H9 (cell line): ENCODE measurements around the gene MRPL16. TPM values are rescaled to one million over a fixed set of nuclear protein-coding genes. Genes with fewer than 3 reads are reported as not detected.

ENCODE experiments used
- DNase-seq: peaks from one replicate; pipeline ENCODE4 v3.0.0-alpha.2; 2017
- H2AFZ ChIP-seq: one replicate; pipeline ENCODE4 v1.6.1; 2013; ENCODE audit warnings: mild to moderate bottlenecking, low read length, control low read depth, moderate library complexity
- H2AK5ac ChIP-seq: 2 replicates; pipeline ENCODE4 v1.6.1; 2013; ENCODE audit warnings: low read length, control low read depth, mixed read lengths; ENCODE audit not compliant: insufficient read length
- H2BK120ac ChIP-seq: one replicate; pipeline ENCODE4 v1.6.1; 2013; ENCODE audit warnings: low read depth, mild to moderate bottlenecking, low read length, control low read depth, inconsistent platforms; ENCODE audit not compliant: poor library complexity, severe bottlenecking
- H2BK12ac ChIP-seq: 2 replicates; pipeline ENCODE4 v1.6.1; 2013; ENCODE audit warnings: low read length, control low read depth, mixed read lengths, low read depth; ENCODE audit not compliant: insufficient read length
- H2BK15ac ChIP-seq: 2 replicates; pipeline ENCODE4 v1.6.1; 2013; ENCODE audit warnings: low read depth, low read length, control low read depth
- H2BK20ac ChIP-seq: one replicate; pipeline ENCODE4 v1.6.1; 2013; ENCODE audit warnings: low read depth, mild to moderate bottlenecking, low read length, control low read depth, inconsistent platforms; ENCODE audit not compliant: poor library complexity, severe bottlenecking
- H2BK5ac ChIP-seq: 2 replicates; pipeline ENCODE4 v1.6.1; 2013; ENCODE audit warnings: low read length, control low read depth, mixed read lengths; ENCODE audit not compliant: insufficient read length
- H3K14ac ChIP-seq: 2 replicates; pipeline ENCODE4 v1.6.1; 2013; ENCODE audit warnings: low read length, control low read depth; ENCODE audit not compliant: insufficient read depth
- H3K18ac ChIP-seq: 2 replicates; pipeline ENCODE4 v1.6.1; 2013; ENCODE audit warnings: low read depth, mild to moderate bottlenecking, mixed read lengths, low read length, control low read depth; ENCODE audit not compliant: insufficient read length
- H3K23ac ChIP-seq: 2 replicates; pipeline ENCODE4 v1.6.1; 2013; ENCODE audit warnings: low read length, control low read depth, mixed read lengths, low read depth; ENCODE audit not compliant: insufficient read length
- H3K23me2 ChIP-seq: 2 replicates; pipeline ENCODE4 v1.6.1; 2013; ENCODE audit warnings: low read depth, mild to moderate bottlenecking, mixed read lengths, low read length, control low read depth; ENCODE audit not compliant: insufficient read length, poor library complexity, severe bottlenecking
- H3K27ac ChIP-seq: 2 replicates; pipeline ENCODE4 v1.5.1; 2013; ENCODE audit warnings: low read length, control low read depth, mixed read lengths, low read depth; ENCODE audit not compliant: insufficient read length
- H3K27me3 ChIP-seq: 2 replicates; pipeline ENCODE4 v1.6.1; 2013; ENCODE audit warnings: low read length, control low read depth, inconsistent platforms; ENCODE audit not compliant: insufficient read depth
- H3K4ac ChIP-seq: 2 replicates; pipeline ENCODE4 v1.6.1; 2013; ENCODE audit warnings: low read depth, mild to moderate bottlenecking, control low read depth, inconsistent platforms, low read length, moderate library complexity
- H3K4me1 ChIP-seq: 2 replicates; pipeline ENCODE4 v1.6.1; 2013; ENCODE audit warnings: low read length, control low read depth, inconsistent platforms; ENCODE audit not compliant: insufficient read depth
- H3K4me2 ChIP-seq: 2 replicates; pipeline ENCODE4 v1.6.1; 2013; ENCODE audit warnings: low read length, control low read depth, mixed read lengths; ENCODE audit not compliant: insufficient read length, insufficient read depth
- H3K56ac ChIP-seq: 2 replicates; pipeline ENCODE4 v1.6.1; 2013; ENCODE audit warnings: low read depth, mild to moderate bottlenecking, mixed read lengths, low read length, control low read depth; ENCODE audit not compliant: insufficient read length
- H3K79me1 ChIP-seq: 2 replicates; pipeline ENCODE4 v1.6.1; 2013; ENCODE audit warnings: low read depth, mild to moderate bottlenecking, moderate library complexity, low read length, control low read depth, inconsistent platforms; ENCODE audit not compliant: insufficient read depth, poor library complexity, severe bottlenecking
- H3K79me2 ChIP-seq: 2 replicates; pipeline ENCODE4 v1.6.1; 2013; ENCODE audit warnings: low read length, control low read depth, inconsistent platforms; ENCODE audit not compliant: insufficient read depth
- H3K9ac ChIP-seq: 2 replicates; pipeline ENCODE4 v1.6.1; 2013; ENCODE audit warnings: low read length, control low read depth, mixed read lengths; ENCODE audit not compliant: insufficient read length; ENCODE audit errors: extremely low read depth
- H3K9me3 ChIP-seq: one replicate; pipeline ENCODE4 v1.6.1; 2013; ENCODE audit warnings: low read depth, low read length, inconsistent platforms; ENCODE audit not compliant: control insufficient read depth
- H3T11ph ChIP-seq: one replicate; pipeline ENCODE4 v1.6.1; 2013; ENCODE audit warnings: mild to moderate bottlenecking, low read length, control low read depth, inconsistent platforms
- H4K20me1 ChIP-seq: one replicate; pipeline ENCODE4 v1.6.1; 2013; ENCODE audit not compliant: control insufficient read depth, insufficient read length, insufficient read depth
- H4K5ac ChIP-seq: 2 replicates; pipeline ENCODE4 v1.6.1; 2013; ENCODE audit warnings: low read depth, mild to moderate bottlenecking, mixed read lengths, low read length, control low read depth; ENCODE audit not compliant: insufficient read length
- H4K8ac ChIP-seq: replicated peaks from 2 replicates; pipeline ENCODE4 v1.6.1; 2013; ENCODE audit warnings: low read length, control low read depth, mixed read lengths, low read depth; ENCODE audit not compliant: insufficient read length
- H4K91ac ChIP-seq: 2 replicates; pipeline ENCODE4 v1.6.1; 2013; ENCODE audit warnings: low read depth, mild to moderate bottlenecking, moderate library complexity, mixed read lengths, low read length, control low read depth; ENCODE audit not compliant: insufficient read length
- H3K27ac Mint-ChIP-seq, 3 experiments: 2 replicates in 2 of 3; 3 replicates in 1 of 3; pipeline ENCODE4 v1.8.0; 2020 to 2021; ENCODE audit warnings: mixed read lengths in 3 of 3, mild to moderate bottlenecking in 1 of 3, moderate library complexity in 1 of 3
- H3K27me3 Mint-ChIP-seq: 2 replicates; pipeline ENCODE4 v1.8.0; 2021; ENCODE audit warnings: low read depth, mild to moderate bottlenecking, moderate library complexity, mixed read lengths
- H3K36me3 Mint-ChIP-seq, 3 experiments: 2 replicates in 2 of 3; 3 replicates in 1 of 3; pipeline ENCODE4 v1.8.0; 2020 to 2021; ENCODE audit warnings: low read depth in 3 of 3, mixed read lengths in 3 of 3; ENCODE audit not compliant: insufficient read depth in 1 of 3
- H3K4me1 Mint-ChIP-seq, 2 experiments: 2 replicates each; pipeline ENCODE4 v1.8.0; 2020; ENCODE audit warnings: mixed read lengths in 2 of 2
- H3K4me3 Mint-ChIP-seq, 2 experiments: 2 replicates in 1 of 2; 3 replicates in 1 of 2; pipeline ENCODE4 v1.8.0; 2020 to 2021; ENCODE audit warnings: mild to moderate bottlenecking in 2 of 2, mixed read lengths in 2 of 2, moderate library complexity in 1 of 2
- H3K9me3 Mint-ChIP-seq, 2 experiments: 2 replicates in 1 of 2; 3 replicates in 1 of 2; pipeline ENCODE4 v1.8.0; 2020; ENCODE audit warnings: mild to moderate bottlenecking in 2 of 2, mixed read lengths in 2 of 2, moderate library complexity in 1 of 2
- WGBS: extraction: QIAGEN DNeasy Blood & Tissue Kit; methylation state at CpG from one replicate; pipeline ENCODE4 v1.1.7; 2013; ENCODE audit warnings: missing lambda C conversion rate, low lambda C conversion rate, mixed read lengths; ENCODE audit not compliant: insufficient read length; ENCODE audit errors: extremely low coverage; 5-methylcytosine and 5-hydroxymethylcytosine counted together
- total RNA-seq: library from RNA; stranded (reverse); gene quantifications from 2 replicates; pipeline ENCODE4 v1.2.1, GENCODE V29; 2021
- TF ChIP-seq, protein P1 (sequence below): fragments of 200-600 bp; sonication (generic); conservative IDR thresholded peaks from 3 replicates; pipeline ENCODE4 v1.8.0; 2021; ENCODE audit warnings: antibody characterized with exemption, mild to moderate bottlenecking

The MRPL16 gene
- total RNA-seq, 1 experiment from 2014 or later, result 87.1 TPM

DNA sequence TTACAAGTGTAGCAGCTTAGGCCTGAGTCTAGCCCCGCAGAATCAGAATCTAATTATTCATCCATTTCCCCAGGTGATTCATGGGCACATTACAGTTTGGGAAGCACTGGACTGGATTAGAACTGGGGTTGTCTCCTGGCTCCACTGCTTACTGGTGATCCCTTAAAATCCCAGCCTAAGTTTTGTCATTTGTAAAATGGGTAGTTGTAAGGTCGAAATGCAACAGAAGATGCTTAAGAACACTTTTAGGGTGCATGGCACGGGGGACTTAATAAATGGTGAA, 54.1 kb downstream of the MRPL16 start:
- Histone ChIP-seq H4K91ac (no peak overlapping the region), H3K79me2 (peaks cover 28% of the 10 kb centered on the region; the same call in 1 of the 2 replicates), H3K4ac (no peak overlapping the region), H2AK5ac (no peak overlapping the region), H3K9ac (no peak overlapping the region), H3K27ac (no peak overlapping the region), H2BK15ac (no peak overlapping the region), H3K18ac (no peak overlapping the region), H3K9me3 (no peaks in the 10 kb centered on the region), H3K14ac (no peak overlapping the region), H4K8ac (no peak overlapping the region), H2BK5ac (no peak overlapping the region), H3K56ac (no peak overlapping the region), H3K4me2 (peak overlapping the region; percentile 85), H3T11ph (no peak overlapping the region), H4K20me1 (no peaks in the 10 kb centered on the region), H3K23ac (no peak overlapping the region), H4K5ac (no peak overlapping the region), H3K23me2 (peaks cover 19% of the 10 kb centered on the region), H3K27me3 (no peaks in the 10 kb centered on the region), H3K4me1 (0 out of 2 replicates have a peak, but pooled peaks cover 4% of the 10 kb centered on the region), H2BK120ac (no peak overlapping the region), H2BK12ac (no peak overlapping the region), H2BK20ac (no peak overlapping the region), H2AFZ (no peak overlapping the region), H3K79me1 (peaks cover 13% of the 10 kb centered on the region)
- Mint-ChIP-seq H3K27ac (peak overlapping the region in 1 of 3 experiments; percentile 27; a peak in 1 of 7 replicates), H3K27me3 (peaks cover 6% of the 10 kb centered on the region), H3K4me3 (peak overlapping the region; percentile 92 to 96), H3K36me3 (peaks cover 2 to 13% (median 7%) of the 10 kb centered on the region in 3 experiments; a peak in 5 of 7 replicates), H3K9me3 (no peaks in the 10 kb centered on the region; a peak in 1 of 5 replicates), H3K4me1 (peaks cover 35 to 39% of the 10 kb centered on the region in 2 experiments)
- no peak for DNase-seq
- WGBS, result no CpG with 5 or more reads among the region's 3 CpGs
- TF ChIP-seq, protein P1, sequence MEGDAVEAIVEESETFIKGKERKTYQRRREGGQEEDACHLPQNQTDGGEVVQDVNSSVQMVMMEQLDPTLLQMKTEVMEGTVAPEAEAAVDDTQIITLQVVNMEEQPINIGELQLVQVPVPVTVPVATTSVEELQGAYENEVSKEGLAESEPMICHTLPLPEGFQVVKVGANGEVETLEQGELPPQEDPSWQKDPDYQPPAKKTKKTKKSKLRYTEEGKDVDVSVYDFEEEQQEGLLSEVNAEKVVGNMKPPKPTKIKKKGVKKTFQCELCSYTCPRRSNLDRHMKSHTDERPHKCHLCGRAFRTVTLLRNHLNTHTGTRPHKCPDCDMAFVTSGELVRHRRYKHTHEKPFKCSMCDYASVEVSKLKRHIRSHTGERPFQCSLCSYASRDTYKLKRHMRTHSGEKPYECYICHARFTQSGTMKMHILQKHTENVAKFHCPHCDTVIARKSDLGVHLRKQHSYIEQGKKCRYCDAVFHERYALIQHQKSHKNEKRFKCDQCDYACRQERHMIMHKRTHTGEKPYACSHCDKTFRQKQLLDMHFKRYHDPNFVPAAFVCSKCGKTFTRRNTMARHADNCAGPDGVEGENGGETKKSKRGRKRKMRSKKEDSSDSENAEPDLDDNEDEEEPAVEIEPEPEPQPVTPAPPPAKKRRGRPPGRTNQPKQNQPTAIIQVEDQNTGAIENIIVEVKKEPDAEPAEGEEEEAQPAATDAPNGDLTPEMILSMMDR, result no peak

Other genes with a start within 250 kb of the MRPL16 start
- gene OSBP, start 195.0 kb downstream of the MRPL16 start, total RNA-seq, result 46.7 and 48.5 TPM in 2 replicates
- 31.4 and 32.5 TPM in 2 replicates for gene PATL1, start 141.7 kb downstream of the MRPL16 start, total RNA-seq
- not detected in 2 replicates for gene OR10V1, start 96.9 kb downstream of the MRPL16 start, total RNA-seq
- 37.7 and 41.0 TPM in 2 replicates for gene STX3, start 55.4 kb downstream of the MRPL16 start, total RNA-seq
- not detected in 2 replicates for gene CBLIF, start 34.7 kb upstream of the MRPL16 start, total RNA-seq
- not detected in 2 replicates for gene TCN1, start 55.7 kb upstream of the MRPL16 start, total RNA-seq
- gene OOSP3, start 68.0 kb upstream of the MRPL16 start, total RNA-seq, result not detected in 2 replicates
- gene OOSP1, start 127.7 kb upstream of the MRPL16 start, total RNA-seq, result not detected in 2 replicates
- not detected in 2 replicates for gene OOSP4A, start 153.3 kb upstream of the MRPL16 start, total RNA-seq
- gene OOSP4B, start 206.4 kb upstream of the MRPL16 start, total RNA-seq, result not detected in 2 replicates
- not detected in 2 replicates for gene OOSP2, start 229.6 kb upstream of the MRPL16 start, total RNA-seq
- not detected in 2 replicates for gene MS4A3, start 245.9 kb upstream of the MRPL16 start, total RNA-seq